PFSK-1 (cell line): ENCODE measurements around the gene LRRC4C.

Experiments
- FOXP2 ChIP-seq: optimal IDR thresholded peaks from 2 replicates; pipeline ENCODE3; 2011; ENCODE audit warnings: borderline replicate concordance, control low read depth, inconsistent platforms; ENCODE audit not compliant: insufficient read depth; ENCODE audit errors: extremely low read length, extremely low read depth
- POLR2AphosphoS5 ChIP-seq: IDR thresholded peaks from 2 replicates; pipeline ENCODE4 v1.6.1; 2012; ENCODE audit warnings: low read depth, mild to moderate bottlenecking, control low read depth, low read length, moderate library complexity
- SIN3A ChIP-seq: IDR thresholded peaks from 2 replicates; pipeline ENCODE4 v1.6.1; 2012; ENCODE audit warnings: mild to moderate bottlenecking, low read length, moderate library complexity, borderline replicate concordance; ENCODE audit not compliant: insufficient read depth
- TAF1 ChIP-seq: IDR thresholded peaks from 2 replicates; pipeline ENCODE4 v1.6.1; 2012; ENCODE audit warnings: low read length, control low read depth, borderline replicate concordance; ENCODE audit not compliant: insufficient read depth
- TF ChIP-seq, protein P1 (sequence below), 2 experiments: IDR thresholded peaks; 2 replicates each; pipeline versions ENCODE4 v1.6.1 to v1.8.0; 2011 to 2012; ENCODE audit warnings: low read depth in 2 of 2, low read length in 2 of 2, control low read depth in 1 of 2, inconsistent platforms in 1 of 2, mild to moderate bottlenecking in 1 of 2, moderate library complexity in 1 of 2; ENCODE audit not compliant: insufficient read depth in 1 of 2

LRRC4C gene

DNA sequence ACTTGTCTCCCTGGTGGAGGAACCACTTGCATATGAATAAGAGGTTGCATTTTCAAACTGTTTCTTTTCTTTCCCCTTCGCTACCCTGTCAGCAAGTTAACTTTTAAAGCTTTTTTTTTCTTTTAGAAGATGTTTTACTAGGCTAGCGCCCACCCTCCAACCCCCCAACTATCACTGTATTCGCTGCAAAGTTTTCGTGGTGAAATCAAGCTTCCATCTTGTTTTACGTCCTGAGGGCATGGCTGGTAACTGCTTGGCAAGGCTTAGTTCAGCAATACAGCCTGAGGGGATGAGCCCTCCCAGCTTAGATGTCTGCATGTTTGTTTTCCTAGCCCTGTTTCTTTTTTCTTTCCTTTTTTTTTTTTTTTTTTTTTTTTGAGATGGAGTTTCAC lies 1359.3 kb downstream of the LRRC4C start:
- TF ChIP-seq, protein P1, sequence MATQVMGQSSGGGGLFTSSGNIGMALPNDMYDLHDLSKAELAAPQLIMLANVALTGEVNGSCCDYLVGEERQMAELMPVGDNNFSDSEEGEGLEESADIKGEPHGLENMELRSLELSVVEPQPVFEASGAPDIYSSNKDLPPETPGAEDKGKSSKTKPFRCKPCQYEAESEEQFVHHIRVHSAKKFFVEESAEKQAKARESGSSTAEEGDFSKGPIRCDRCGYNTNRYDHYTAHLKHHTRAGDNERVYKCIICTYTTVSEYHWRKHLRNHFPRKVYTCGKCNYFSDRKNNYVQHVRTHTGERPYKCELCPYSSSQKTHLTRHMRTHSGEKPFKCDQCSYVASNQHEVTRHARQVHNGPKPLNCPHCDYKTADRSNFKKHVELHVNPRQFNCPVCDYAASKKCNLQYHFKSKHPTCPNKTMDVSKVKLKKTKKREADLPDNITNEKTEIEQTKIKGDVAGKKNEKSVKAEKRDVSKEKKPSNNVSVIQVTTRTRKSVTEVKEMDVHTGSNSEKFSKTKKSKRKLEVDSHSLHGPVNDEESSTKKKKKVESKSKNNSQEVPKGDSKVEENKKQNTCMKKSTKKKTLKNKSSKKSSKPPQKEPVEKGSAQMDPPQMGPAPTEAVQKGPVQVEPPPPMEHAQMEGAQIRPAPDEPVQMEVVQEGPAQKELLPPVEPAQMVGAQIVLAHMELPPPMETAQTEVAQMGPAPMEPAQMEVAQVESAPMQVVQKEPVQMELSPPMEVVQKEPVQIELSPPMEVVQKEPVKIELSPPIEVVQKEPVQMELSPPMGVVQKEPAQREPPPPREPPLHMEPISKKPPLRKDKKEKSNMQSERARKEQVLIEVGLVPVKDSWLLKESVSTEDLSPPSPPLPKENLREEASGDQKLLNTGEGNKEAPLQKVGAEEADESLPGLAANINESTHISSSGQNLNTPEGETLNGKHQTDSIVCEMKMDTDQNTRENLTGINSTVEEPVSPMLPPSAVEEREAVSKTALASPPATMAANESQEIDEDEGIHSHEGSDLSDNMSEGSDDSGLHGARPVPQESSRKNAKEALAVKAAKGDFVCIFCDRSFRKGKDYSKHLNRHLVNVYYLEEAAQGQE (IDR thresholded peaks at IDR 0.05; ENCODE audit: insufficient read depth in 1 of 2, low read depth in 2 of 2, low read length in 2 of 2) = no peak

DNA sequence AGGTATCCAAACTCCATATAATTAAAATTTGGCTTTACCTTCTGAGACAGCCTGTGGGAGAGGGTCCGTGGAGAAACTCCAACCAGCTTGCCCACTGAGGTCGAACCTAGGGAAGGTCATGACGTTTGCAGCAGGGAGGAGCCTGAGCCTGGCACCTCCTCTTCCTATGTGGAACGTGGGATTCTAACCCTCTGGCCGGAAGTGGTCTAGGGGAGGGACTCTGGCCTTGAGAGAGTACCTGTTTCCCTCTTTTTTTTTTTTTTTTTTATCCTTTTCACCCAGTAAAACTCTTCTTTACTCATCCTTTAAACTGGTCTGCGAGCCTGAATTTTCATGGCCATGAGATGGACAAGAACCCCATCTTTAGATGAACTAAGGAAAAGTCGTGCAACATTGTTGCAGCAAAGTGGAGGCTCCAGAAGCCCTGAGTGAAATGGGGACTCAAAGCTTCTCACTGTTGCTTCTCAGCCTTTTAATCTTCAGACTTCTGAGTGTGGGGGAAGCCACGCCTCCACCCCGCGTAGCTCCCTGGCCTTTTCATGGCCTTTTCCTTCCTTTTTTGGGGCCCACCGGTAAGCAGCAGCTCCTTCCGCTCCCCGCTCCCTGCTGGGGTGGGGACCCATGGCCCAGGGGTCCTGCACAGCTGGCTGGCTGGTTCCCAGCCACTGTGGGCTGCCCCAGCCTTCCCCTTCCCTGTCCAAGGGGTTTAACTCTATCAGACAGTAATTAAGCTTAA lies 1359.9 kb downstream of the LRRC4C start:
- TF ChIP-seq FOXP2 = no peak
- TF ChIP-seq TAF1 = no peak
- TF ChIP-seq, protein P1 (IDR thresholded peaks at IDR 0.05; ENCODE audit: insufficient read depth in 1 of 2, low read depth in 2 of 2, low read length in 2 of 2) = no peak
- no peak for TF ChIP-seq SIN3A
- no peak for TF ChIP-seq POLR2AphosphoS5

DNA sequence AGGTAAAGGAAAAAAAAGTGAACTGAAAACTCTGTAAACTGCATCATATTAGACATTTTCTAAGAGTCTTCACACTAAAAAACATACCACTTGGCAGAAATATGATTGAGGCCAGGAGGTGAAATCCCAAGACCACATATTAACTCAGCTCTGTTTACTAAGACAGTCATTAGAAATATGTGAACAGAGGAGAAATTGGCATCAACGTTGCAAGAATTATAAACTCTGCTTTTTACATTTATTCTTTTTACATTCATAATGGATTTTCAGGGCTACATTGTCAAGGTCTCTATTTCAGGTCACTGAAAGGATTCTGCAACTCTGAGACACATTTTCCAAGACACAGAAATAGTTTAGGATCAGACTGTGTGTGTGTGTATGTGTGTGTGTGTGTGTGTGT lies 1364.0 kb downstream of the LRRC4C start:
- TF ChIP-seq FOXP2 = no peak
- no peak for TF ChIP-seq POLR2AphosphoS5
- TF ChIP-seq, protein P1 (IDR thresholded peaks at IDR 0.05; ENCODE audit: insufficient read depth in 1 of 2, low read depth in 2 of 2, low read length in 2 of 2) = no peak
- TF ChIP-seq SIN3A = no peak

DNA sequence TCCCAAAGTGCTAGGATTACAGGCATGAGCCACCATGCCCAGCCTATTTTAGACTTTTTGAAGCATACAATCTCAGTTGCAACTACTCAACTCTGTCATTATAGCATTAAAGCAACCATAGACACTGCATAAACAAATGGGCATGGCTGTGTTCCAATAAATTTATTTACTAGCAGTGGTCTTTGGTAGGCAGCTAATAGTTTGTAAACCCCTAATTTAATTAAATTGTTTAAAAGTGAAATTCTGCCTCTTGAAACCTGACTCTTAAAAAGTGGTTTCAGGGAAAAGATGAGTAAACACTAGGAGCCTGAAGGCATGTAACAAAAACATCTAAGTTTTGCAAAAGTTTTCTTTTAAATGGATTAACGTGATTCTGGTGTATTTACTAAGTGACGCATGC lies 1364.5 kb downstream of the LRRC4C start:
- TF ChIP-seq FOXP2 (no peak), TAF1 (no peak)
- TF ChIP-seq, protein P1 (IDR thresholded peaks at IDR 0.05; ENCODE audit: insufficient read depth in 1 of 2, low read depth in 2 of 2, low read length in 2 of 2) = no peak

DNA sequence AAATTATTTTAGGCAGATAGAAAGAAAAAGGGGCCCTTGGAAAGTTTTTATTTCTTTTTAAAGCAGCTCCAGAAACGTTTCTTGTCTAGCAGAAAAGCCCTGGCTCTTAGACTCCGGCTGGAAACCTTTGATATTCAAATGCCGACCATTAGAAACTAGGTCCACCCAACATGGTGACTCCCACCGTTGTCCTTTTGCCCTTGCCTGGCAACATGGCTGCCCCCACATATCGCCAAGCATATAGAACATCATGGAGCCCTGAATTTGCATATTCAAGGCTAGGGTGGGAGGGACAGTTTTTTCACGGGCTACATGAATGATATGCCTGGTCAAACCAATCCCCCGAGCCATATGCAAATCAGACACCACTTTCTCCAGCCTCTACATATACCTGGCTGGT lies 1379.0 kb downstream of the LRRC4C start:
- TF ChIP-seq, protein P1 (IDR thresholded peaks at IDR 0.05; ENCODE audit: insufficient read depth in 1 of 2, low read depth in 2 of 2, low read length in 2 of 2) = no peak
- no peak for TF ChIP-seq POLR2AphosphoS5
- no peak for TF ChIP-seq SIN3A
- TF ChIP-seq FOXP2 = no peak
- no peak for TF ChIP-seq TAF1
